ENCODE measurements around the gene RUVBL2. TPM values are rescaled to one million over a fixed set of nuclear protein-coding genes. Genes with fewer than 3 reads are reported as not detected.

The RUVBL2 gene
- total and polyA plus RNA-seq, 2 of the 4 experiments (the other 2 are of a cell fraction), result 196 to 391 TPM

GRCh38 chr19:49009828-49010227, 16.1 kb downstream of the RUVBL2 start:
- no TSS peak for BruUV-seq (replicated peaks)
- H3K9ac ChIP-seq (ENCODE audit: low read depth, low read length), result no peak overlapping the region
- H2BK20ac ChIP-seq (ENCODE audit: low read depth, low read length), result no peak overlapping the region
- WGBS, 2 experiments (ENCODE audit: extremely low coverage in 2 of 2, insufficient read length in 1 of 2), result 93% methylated on average over 2 of the region's 18 CpGs; no CpG with 5 or more reads in 1 of the 2 experiments
- H3K79me1 ChIP-seq (ENCODE audit: low read depth in 1 of 2, low read length in 2 of 2), result peaks cover 0 to 3% of the 10 kb centered on the region in 2 experiments; a peak in 1 of 4 replicates
- H3K4me1 ChIP-seq (ENCODE audit: control insufficient read depth, insufficient read depth, low read length), result no peaks in the 10 kb centered on the region
- H4K8ac ChIP-seq (ENCODE audit: low read depth in 2 of 2, low read length in 2 of 2), result no peak overlapping the region
- CTCF ChIA-PET, result interaction anchor here (0.6 kb wide), 2 partner anchors 10 to 221 kb away, joined by 4 to 5 read pairs; no protein-coding TSS in a partner anchor
- H4K20me1 ChIP-seq (ENCODE audit: insufficient read depth, low read length), result no peaks in the 10 kb centered on the region; the same call in 1 of the 2 replicates
- no peak overlapping the region for H3K27ac ChIP-seq (ENCODE audit: insufficient read depth, low read length)
- POLR2A ChIA-PET (ENCODE audit: unreplicated experiment), result no interaction called here
- no peak overlapping the region for H3K14ac ChIP-seq (replicated peaks; ENCODE audit: low read depth, low read length)
- no peak overlapping the region for H3K18ac ChIP-seq (ENCODE audit: low read depth, low read length)
- peaks cover 2% of the 10 kb centered on the region; the same call in 1 of the 2 replicates for H3K9me1 ChIP-seq (ENCODE audit: insufficient read depth, low read length)
- H2AK9ac ChIP-seq (replicated peaks; ENCODE audit: low read depth, low read length, poor library complexity), result no peak overlapping the region
- TF ChIP-seq CHD1 (IDR thresholded peaks at IDR 0.05; ENCODE audit: low read depth, low read length), result no peak
- TF ChIP-seq SMC3 (IDR thresholded peaks at IDR 0.05; ENCODE audit: low read depth, low read length), result no peak
- no peak for TF ChIP-seq USF2 (IDR thresholded peaks at IDR 0.05; ENCODE audit: low read depth, low read length)
- TF ChIP-seq ELK1 (IDR thresholded peaks at IDR 0.05; ENCODE audit: borderline replicate concordance, low read depth, low read length), result no peak
- TF ChIP-seq NFE2L2 (IDR thresholded peaks at IDR 0.05; ENCODE audit: low read depth, low read length), result no peak
- no peak for TF ChIP-seq CEBPB (IDR thresholded peaks at IDR 0.05; ENCODE audit: low read depth, low read length)
- TF ChIP-seq POLR2A (IDR thresholded peaks at IDR 0.05; ENCODE audit: low read depth, low read length), result no peak
- no peak for TF ChIP-seq RFX5 (IDR thresholded peaks at IDR 0.05; ENCODE audit: low read depth, low read length)
- TF ChIP-seq RCOR1 (IDR thresholded peaks at IDR 0.05; ENCODE audit: insufficient replicate concordance, low read length), result no peak
- H3K23ac ChIP-seq (ENCODE audit: low read depth, low read length), result no peak overlapping the region
- no peak overlapping the region for H3K4ac ChIP-seq (ENCODE audit: low read depth, low read length)
- H3K4me3 ChIP-seq (ENCODE audit: insufficient read depth, low read depth, low read length), result no peak overlapping the region
- H4K91ac ChIP-seq (ENCODE audit: insufficient read depth, low read depth, low read length), result no peak overlapping the region
- H3K36me3 ChIP-seq (ENCODE audit: control insufficient read depth, insufficient read depth, low read length), result peaks cover 67% of the 10 kb centered on the region
- ATAC-seq (ENCODE audit: low read depth) (no peak), DNase-seq (no peak)
- no peak overlapping the region for H2BK120ac ChIP-seq (ENCODE audit: low read depth, low read length)
- no peaks in the 10 kb centered on the region for H3K9me3 ChIP-seq (ENCODE audit: control insufficient read depth, insufficient read depth, low read length)
- H2AK5ac ChIP-seq (ENCODE audit: low read depth, low read length), result no peak overlapping the region
- H3K4me2 ChIP-seq (ENCODE audit: low read depth, low read length), result no peak overlapping the region
- H3K27me3 ChIP-seq (ENCODE audit: control insufficient read depth, insufficient read depth, low read length), result no peaks in the 10 kb centered on the region
- in situ Hi-C loops (cut with MboI; ENCODE audit: low sequenced_read_pairs) (no loop called here), dilution Hi-C loops (cut with HindIII; ENCODE audit: low sequenced_read_pairs, unreplicated experiment) (no loop called here), intact Hi-C loops (cut with micrococcal nuclease) (no loop called here)
- H2AFZ ChIP-seq (replicated peaks; ENCODE audit: low read length, poor library complexity), result no peak overlapping the region
- no peak overlapping the region for H3K56ac ChIP-seq (ENCODE audit: extremely low read depth, insufficient read depth, low read length)
- no peak overlapping the region for H2BK5ac ChIP-seq (ENCODE audit: low read depth, low read length, poor library complexity, severe bottlenecking)
- H4K5ac ChIP-seq (ENCODE audit: low read depth, low read length), result no peak overlapping the region
- no peak overlapping the region for H2BK15ac ChIP-seq (ENCODE audit: low read depth, low read length)

All from IMR-90 (cell line).